HepG2 (cell line): ENCODE measurements around the gene ADIPOR2. TPM values are rescaled to one million over a fixed set of nuclear protein-coding genes. Genes with fewer than 3 reads are reported as not detected.

Source experiments
- FOXO1 ChIP-seq: sonication (generic); formaldehyde crosslinking; IDR thresholded peaks from 2 replicates; pipeline ENCODE4 v1.4.0; 2020; ENCODE audit warnings: missing genetic modification reagents
- GLI4 ChIP-seq: sonication (generic); formaldehyde crosslinking; IDR thresholded peaks from 2 replicates; pipeline ENCODE4 v1.5.1; 2020; ENCODE audit warnings: missing genetic modification reagents, mild to moderate bottlenecking, moderate library complexity, borderline replicate concordance
- MAZ ChIP-seq, 2 experiments: sonication (generic) in 1 of 2; formaldehyde crosslinking in 1 of 2; IDR thresholded peaks; 2 replicates each; pipeline versions ENCODE4 v1.5.0 to v1.6.1; 2012 to 2020; ENCODE audit warnings: low read depth in 2 of 2, mild to moderate bottlenecking in 2 of 2, borderline replicate concordance in 1 of 2, improper control_type of control experiment in 1 of 2, low read length in 1 of 2, missing genetic modification reagents in 1 of 2, moderate library complexity in 1 of 2
- NR2F6 ChIP-seq, 2 experiments: IDR thresholded peaks; 2 replicates each; pipeline ENCODE4 v1.6.1; 2016; ENCODE audit warnings: antibody characterized with exemption in 1 of 2, mild to moderate bottlenecking in 1 of 2
- NR3C1 ChIP-seq: sonication (generic); formaldehyde crosslinking; IDR thresholded peaks from 2 replicates; pipeline ENCODE4 v1.4.0; 2020; ENCODE audit warnings: missing genetic modification reagents
- POLR2A ChIP-seq, 2 experiments: IDR thresholded peaks; 2 replicates each; pipeline ENCODE4 v1.6.1; 2011; ENCODE audit warnings: low read depth in 2 of 2, low read length in 2 of 2, mild to moderate bottlenecking in 1 of 2, moderate library complexity in 1 of 2; ENCODE audit not compliant: insufficient read depth in 1 of 2
- SAP130 ChIP-seq: IDR thresholded peaks from 2 replicates; pipeline ENCODE4 v1.6.1; 2016; ENCODE audit warnings: low read depth
- TEAD2 ChIP-seq: sonication (generic); formaldehyde crosslinking; IDR thresholded peaks from 2 replicates; pipeline ENCODE4 v1.9.0; 2021; ENCODE audit warnings: missing genetic modification reagents
- ZBTB38 ChIP-seq: sonication (generic); formaldehyde crosslinking; IDR thresholded peaks from 2 replicates; pipeline ENCODE4 v1.5.1; 2020; ENCODE audit warnings: mild to moderate bottlenecking, missing genetic modification reagents
- ZNF383 ChIP-seq: sonication (generic); formaldehyde crosslinking; IDR thresholded peaks from 2 replicates; pipeline ENCODE4 v1.4.0; 2020; ENCODE audit warnings: missing genetic modification reagents, mild to moderate bottlenecking, borderline replicate concordance
- ZNF564 ChIP-seq: sonication (generic); formaldehyde crosslinking; IDR thresholded peaks from 2 replicates; pipeline ENCODE4 v1.8.1; 2023; ENCODE audit warnings: mild to moderate bottlenecking, missing genetic modification reagents
- ZNF607 ChIP-seq: sonication (generic); formaldehyde crosslinking; IDR thresholded peaks from 2 replicates; pipeline ENCODE4 v1.5.1; 2020; ENCODE audit warnings: missing genetic modification reagents, mild to moderate bottlenecking, borderline replicate concordance
- ZSCAN20 ChIP-seq: sonication (generic); formaldehyde crosslinking; IDR thresholded peaks from 2 replicates; pipeline ENCODE4 v1.4.0; 2020; ENCODE audit warnings: missing genetic modification reagents, mild to moderate bottlenecking, borderline replicate concordance
- polyA plus RNA-seq, 8 experiments: library from polyadenylated mRNA; depleted of rRNA in 3 of 8; stranded (reverse) in 7 of 8; unstranded in 1 of 8; fragments of >200 nt; fragmentation: Illumina TruSeq in 4 of 8; extraction: Trizol in 4 of 8; gene quantifications; 2 replicates each; pipeline versions ENCODE4 v1.2.1 to v1.2.3, GENCODE V29; 2011 to 2016; ENCODE audit warnings: low read depth in 4 of 8, missing spikeins in 1 of 8, mixed read lengths in 1 of 8; ENCODE audit not compliant: insufficient read depth in 1 of 8
- total RNA-seq, 5 experiments: library from RNA; depleted of rRNA; stranded (reverse); fragments of >200 nt; fragmentation: Illumina TruSeq; extraction: Trizol; gene quantifications; 2 replicates each; pipeline ENCODE4 v1.2.3, GENCODE V29; 2016; ENCODE audit warnings: low read depth in 1 of 5
- TF ChIP-seq, protein P1 (sequence below), 2 experiments: sonication (generic) in 1 of 2; formaldehyde crosslinking in 1 of 2; IDR thresholded peaks; 2 replicates each; pipeline versions ENCODE4 v1.4.0 to v1.6.1; 2016 to 2020; ENCODE audit warnings: borderline replicate concordance in 1 of 2, low read depth in 1 of 2, mild to moderate bottlenecking in 1 of 2, missing genetic modification reagents in 1 of 2
- TF ChIP-seq, protein P2 (sequence below): sonication (generic); formaldehyde crosslinking; IDR thresholded peaks from 2 replicates; pipeline ENCODE4 v1.4.0; 2020; ENCODE audit warnings: missing genetic modification reagents
- TF ChIP-seq, protein P3 (sequence below): sonication (generic); formaldehyde crosslinking; conservative IDR thresholded peaks from 2 replicates; pipeline ENCODE4 v1.4.0; 2020; ENCODE audit warnings: mild to moderate bottlenecking, missing genetic modification reagents, moderate library complexity

The ADIPOR2 gene
- total and polyA plus RNA-seq, 2 of the 13 experiments (the other 11 are each of a cell fraction or from before 2014, with no cell fraction given), result 35.2 to 52.2 TPM

DNA sequence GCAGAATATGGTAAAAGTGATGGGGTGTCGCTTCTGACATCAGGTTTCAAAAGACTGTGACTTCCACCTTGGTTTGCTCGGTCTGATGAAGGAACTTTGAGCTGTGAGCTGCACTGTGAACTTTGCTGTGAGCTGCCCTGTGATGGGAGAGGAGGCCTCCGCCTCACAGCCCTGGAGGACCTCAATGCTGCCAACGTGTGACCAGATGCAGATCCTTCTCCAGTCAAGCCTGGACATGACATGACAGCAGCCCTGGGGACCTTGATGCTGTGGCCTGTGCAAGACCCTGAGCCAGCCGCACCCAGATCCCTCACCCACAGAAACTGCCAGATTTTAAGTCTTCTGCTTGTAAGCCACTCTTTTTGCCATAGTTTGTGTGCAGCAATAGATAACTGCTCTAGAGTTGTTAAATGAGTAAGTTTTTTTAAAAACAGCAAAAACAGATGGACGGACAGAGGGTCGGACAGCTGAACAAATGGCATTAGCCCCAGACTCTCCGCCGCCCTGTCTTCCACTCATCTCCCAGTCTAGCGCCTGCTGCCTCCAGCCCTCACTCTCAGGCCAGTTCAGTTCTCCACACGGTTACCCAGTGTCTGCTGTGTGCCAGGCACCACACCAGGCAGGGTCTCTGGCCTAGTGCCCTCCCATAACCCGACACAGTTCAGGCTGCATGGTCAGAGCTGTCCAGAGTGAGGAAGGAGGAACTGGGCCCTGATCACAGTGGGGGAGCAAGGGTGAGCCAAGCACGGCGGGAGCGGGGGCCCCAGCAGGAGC is 116.4 kb downstream of the ADIPOR2 start (continued):
- TF ChIP-seq, protein P1, sequence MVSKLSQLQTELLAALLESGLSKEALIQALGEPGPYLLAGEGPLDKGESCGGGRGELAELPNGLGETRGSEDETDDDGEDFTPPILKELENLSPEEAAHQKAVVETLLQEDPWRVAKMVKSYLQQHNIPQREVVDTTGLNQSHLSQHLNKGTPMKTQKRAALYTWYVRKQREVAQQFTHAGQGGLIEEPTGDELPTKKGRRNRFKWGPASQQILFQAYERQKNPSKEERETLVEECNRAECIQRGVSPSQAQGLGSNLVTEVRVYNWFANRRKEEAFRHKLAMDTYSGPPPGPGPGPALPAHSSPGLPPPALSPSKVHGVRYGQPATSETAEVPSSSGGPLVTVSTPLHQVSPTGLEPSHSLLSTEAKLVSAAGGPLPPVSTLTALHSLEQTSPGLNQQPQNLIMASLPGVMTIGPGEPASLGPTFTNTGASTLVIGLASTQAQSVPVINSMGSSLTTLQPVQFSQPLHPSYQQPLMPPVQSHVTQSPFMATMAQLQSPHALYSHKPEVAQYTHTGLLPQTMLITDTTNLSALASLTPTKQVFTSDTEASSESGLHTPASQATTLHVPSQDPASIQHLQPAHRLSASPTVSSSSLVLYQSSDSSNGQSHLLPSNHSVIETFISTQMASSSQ (IDR thresholded peaks at IDR 0.05; ENCODE audit: low read depth), result no peak
- TF ChIP-seq, protein P1 (CRISPR knock-in tag; IDR thresholded peaks at IDR 0.05; ENCODE audit: borderline replicate concordance), result no peak
- no peak for TF ChIP-seq FOXO1 (CRISPR knock-in tag)
- TF ChIP-seq, protein P2, sequence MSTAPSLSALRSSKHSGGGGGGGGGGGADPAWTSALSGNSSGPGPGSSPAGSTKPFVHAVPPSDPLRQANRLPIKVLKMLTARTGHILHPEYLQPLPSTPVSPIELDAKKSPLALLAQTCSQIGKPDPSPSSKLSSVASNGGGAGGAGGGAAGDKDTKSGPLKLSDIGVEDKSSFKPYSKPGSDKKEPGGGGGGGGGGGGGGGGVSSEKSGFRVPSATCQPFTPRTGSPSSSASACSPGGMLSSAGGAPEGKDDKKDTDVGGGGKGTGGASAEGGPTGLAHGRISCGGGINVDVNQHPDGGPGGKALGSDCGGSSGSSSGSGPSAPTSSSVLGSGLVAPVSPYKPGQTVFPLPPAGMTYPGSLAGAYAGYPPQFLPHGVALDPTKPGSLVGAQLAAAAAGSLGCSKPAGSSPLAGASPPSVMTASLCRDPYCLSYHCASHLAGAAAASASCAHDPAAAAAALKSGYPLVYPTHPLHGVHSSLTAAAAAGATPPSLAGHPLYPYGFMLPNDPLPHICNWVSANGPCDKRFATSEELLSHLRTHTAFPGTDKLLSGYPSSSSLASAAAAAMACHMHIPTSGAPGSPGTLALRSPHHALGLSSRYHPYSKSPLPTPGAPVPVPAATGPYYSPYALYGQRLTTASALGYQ (CRISPR knock-in tag), result no peak
- no peak for TF ChIP-seq ZNF564 (CRISPR knock-in tag)
- TF ChIP-seq NR3C1 (CRISPR knock-in tag), result no peak
- TF ChIP-seq ZSCAN20, result no peak
- peak; percentile 52 for TF ChIP-seq SAP130 (CRISPR knock-in tag)
- no peak for TF ChIP-seq ZNF607
- no peak for TF ChIP-seq GLI4
- TF ChIP-seq TEAD2 (CRISPR knock-in tag), result no peak
- no peak for TF ChIP-seq ZNF383
- TF ChIP-seq POLR2A (IDR thresholded peaks at IDR 0.05; ENCODE audit: insufficient read depth in 1 of 2, low read depth in 2 of 2, low read length in 2 of 2), result no peak
- no peak for TF ChIP-seq MAZ (IDR thresholded peaks at IDR 0.05; ENCODE audit: borderline replicate concordance, low read depth, low read length)
- no peak for TF ChIP-seq MAZ (CRISPR knock-in tag; IDR thresholded peaks at IDR 0.05; ENCODE audit: low read depth)
- peak; percentile 88 for TF ChIP-seq ZBTB38 (CRISPR knock-in tag)
- TF ChIP-seq, protein P3, sequence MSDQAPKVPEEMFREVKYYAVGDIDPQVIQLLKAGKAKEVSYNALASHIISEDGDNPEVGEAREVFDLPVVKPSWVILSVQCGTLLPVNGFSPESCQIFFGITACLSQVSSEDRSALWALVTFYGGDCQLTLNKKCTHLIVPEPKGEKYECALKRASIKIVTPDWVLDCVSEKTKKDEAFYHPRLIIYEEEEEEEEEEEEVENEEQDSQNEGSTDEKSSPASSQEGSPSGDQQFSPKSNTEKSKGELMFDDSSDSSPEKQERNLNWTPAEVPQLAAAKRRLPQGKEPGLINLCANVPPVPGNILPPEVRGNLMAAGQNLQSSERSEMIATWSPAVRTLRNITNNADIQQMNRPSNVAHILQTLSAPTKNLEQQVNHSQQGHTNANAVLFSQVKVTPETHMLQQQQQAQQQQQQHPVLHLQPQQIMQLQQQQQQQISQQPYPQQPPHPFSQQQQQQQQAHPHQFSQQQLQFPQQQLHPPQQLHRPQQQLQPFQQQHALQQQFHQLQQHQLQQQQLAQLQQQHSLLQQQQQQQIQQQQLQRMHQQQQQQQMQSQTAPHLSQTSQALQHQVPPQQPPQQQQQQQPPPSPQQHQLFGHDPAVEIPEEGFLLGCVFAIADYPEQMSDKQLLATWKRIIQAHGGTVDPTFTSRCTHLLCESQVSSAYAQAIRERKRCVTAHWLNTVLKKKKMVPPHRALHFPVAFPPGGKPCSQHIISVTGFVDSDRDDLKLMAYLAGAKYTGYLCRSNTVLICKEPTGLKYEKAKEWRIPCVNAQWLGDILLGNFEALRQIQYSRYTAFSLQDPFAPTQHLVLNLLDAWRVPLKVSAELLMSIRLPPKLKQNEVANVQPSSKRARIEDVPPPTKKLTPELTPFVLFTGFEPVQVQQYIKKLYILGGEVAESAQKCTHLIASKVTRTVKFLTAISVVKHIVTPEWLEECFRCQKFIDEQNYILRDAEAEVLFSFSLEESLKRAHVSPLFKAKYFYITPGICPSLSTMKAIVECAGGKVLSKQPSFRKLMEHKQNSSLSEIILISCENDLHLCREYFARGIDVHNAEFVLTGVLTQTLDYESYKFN (CRISPR knock-in tag), result peak; percentile 66
- TF ChIP-seq NR2F6 (IDR thresholded peaks at IDR 0.05), result no peak
- TF ChIP-seq NR2F6 (CRISPR knock-in tag; IDR thresholded peaks at IDR 0.05), result peak; percentile 30; the same call in 1 of the 2 replicates
